HG03025 (cell line): ENCODE results near the gene MYO7B.
"Not testable (repeated sequence)": the region's sequence is repeated elsewhere in the genome, so short reads cannot be mapped to it uniquely, and the experiment has no call there.

Experiments used
- ATAC-seq: cut with Tn5 transposase; IDR thresholded peaks from one replicate; pipeline ENCODE4 v1.9.1; 2021; ENCODE audit warnings: mild to moderate bottlenecking, moderate library complexity; ENCODE audit not compliant: unreplicated experiment, low FRiP score

The MYO7B gene

GRCh38 chr2:127523269-127523939 lies 12.1 kb upstream of the MYO7B start:
- no peak for ATAC-seq

DNA sequence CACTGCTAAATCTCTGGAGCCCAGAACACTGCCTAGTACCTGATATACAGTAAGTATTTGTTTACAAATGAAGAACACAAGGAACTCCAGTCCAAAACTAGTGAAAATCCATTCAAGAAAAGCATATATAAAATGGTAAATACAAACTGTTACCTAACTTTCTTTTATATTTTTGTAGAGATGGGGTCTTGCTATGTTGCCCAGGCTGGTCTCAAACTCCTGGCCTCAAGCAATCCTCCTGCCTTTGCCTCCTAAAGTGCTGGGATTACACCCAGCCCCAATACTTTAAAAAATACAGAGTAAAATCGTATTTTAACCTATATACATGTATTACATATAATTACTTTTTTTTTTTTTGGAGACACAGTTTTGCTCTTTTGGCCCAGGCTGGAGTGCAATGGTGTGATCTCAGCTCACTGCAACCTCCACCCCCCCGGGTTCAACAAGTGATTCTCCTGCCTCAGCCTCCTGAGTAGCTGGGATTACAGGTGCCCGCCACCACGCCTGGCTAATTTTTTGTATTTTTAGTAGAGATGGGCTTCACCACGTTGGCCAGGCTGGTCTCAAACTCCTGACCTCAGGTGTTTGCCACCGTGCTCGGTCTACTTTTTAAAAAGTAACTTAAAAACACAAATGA lies 11.2 kb upstream of the MYO7B start:
- not testable (repeated sequence) for ATAC-seq

DNA sequence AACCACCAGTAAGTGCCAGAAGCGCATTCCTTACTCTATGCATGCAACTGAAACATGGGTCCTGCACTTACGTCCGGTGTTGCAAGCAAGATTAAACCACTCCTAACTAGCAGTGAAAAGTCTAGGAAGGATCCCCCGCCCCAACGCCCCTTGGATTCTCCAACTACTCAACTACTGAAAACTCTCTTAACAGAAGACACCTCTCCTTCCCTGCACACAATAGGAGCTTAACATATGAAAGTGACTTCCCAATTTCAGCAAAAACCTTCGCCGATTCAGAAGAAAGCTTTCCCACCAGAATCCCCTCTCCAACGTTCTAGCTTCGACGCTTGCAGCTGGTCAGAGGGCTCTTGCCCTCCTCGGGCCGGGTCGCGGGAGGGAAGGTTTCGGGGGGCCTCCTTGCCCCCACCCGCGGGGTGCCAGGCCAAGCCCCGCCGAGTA lies 9.8 kb upstream of the MYO7B start:
- ATAC-seq = peak; percentile 12

GRCh38 chr2:127526132-127527000 lies 9.1 kb upstream of the MYO7B start, which contains the start of gene IWS1:
IWS1 (minus strand) TSS chr2:127526489; CDS start chr2:127526208, 281 bp downstream.
- peak; percentile 86 for ATAC-seq

- ATAC-seq = peak; percentile 3
Observed at GRCh38 chr2:127527001-127527804, 8.3 kb upstream of the MYO7B start.

DNA sequence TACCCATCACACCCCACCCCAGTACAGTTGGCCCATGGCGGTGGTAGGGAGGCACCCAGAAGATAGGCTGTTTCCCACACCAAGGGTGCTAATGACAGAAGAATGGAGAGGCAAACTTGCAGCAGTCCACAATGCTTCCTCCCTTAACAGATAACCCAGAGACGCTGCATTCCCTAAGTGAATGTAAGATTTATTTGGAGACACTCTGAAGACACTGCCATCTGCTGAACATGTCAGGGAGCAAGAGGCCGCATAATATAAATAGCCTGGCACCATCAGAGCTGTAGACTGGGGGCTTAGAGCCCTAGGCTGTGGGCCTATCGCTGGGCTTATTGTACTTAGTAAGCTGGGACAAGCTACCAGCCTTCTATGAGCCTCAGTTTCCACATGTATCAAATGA lies 7.0 kb upstream of the MYO7B start:
- no peak for ATAC-seq

DNA sequence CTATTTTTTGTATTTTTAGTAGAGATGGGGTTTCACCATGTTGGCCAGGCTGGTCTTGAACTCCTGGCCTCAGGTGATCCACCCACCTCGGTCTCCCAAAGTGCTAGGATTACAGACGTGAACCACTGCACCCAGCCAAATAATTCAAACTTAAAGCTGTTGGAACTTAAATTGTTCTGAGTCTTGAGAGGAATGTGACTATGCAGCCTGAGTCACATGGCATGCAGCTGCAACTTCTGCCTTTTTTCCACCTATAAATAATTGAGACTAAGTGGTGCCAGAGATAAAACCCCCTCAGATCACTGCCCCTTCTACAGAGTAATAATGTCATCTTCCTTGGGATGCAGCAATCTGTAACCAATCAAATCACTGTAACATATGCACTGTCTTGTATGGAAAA lies 6.1 kb upstream of the MYO7B start:
- not testable (repeated sequence) for ATAC-seq

DNA sequence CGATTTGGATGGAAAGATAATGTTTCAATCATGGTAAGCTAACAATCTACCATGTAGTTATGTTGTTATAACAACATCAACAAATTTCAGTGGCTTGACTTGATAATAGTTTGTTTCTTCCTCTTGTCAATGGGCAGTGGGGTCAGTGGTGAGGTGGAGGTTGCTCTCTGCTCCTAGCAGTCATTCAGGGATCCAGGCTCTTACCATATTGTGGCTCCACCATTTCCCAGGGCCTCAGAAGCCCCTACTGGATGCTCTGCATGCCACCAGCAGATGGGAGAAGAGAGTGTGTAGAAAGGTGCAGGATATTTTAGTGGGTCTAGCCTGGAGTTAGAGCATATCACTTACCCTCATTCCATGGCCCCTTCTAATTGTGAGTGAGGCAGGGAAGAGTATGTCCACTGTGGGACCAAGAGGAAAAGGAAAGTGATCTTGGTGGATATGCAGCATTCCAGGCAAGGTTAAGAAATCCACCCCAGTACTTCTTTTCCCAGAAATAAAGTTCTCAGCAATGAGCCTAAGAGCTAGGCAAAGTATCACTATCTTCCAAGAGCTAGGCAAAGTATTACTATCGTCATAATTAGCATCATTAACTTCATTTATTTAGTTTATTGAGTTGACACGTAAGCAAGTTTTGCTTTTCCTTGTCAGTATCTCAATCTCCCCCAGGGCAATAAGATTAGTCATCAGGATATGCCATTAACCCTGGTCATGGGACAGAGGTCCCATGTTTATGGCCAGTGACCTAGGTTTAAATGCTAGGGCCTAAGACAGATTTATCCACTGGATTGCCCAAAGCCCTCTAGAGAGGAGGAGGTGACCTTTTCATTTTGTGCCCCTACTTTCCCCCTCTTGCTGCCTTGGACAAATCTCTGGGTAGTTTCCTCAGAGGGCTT lies 5.0 kb upstream of the MYO7B start:
- no peak for ATAC-seq

GRCh38 chr2:127531221-127531648 lies 4.2 kb upstream of the MYO7B start:
- no peak for ATAC-seq

DNA sequence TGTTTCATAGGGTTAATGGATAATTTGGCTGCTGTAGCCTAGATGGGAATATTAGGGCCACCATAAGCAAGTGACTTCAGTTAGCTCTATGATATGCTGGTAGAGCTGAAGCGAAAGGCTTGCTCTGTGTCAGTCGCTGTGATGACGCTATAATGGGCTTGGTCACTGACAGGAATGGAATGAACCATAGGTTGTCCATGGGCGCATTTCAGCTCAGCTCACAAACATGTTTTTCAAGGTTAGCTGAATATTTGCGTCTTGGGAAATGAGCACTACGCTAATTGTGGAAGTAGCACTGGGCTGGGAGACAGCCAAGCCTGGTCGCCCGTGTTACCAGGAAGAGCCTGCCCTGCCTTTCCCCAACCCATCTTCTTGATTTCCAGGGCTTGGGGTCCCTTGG lies 3.2 kb upstream of the MYO7B start:
- no peak for ATAC-seq

DNA sequence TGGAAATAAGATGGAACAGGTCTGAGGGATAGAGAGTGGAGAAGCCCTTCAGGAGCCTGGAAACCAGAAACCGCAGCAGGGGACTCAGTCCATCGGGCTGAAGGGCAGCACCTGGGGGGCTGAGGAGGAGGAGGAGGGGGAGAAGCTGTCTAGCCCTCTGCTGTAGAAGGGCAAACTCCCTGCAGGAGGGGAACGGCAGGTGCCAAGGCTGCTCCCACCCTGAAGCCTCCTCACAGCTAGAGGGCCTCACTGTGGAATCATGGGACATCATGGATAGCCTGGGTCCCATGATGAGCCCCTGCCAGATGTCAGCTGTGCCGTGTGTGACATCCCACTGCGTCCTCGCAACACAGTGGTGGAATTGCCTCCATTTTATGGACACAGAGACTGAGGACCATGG lies 435 bp downstream of the MYO7B start:
- no peak for ATAC-seq

DNA sequence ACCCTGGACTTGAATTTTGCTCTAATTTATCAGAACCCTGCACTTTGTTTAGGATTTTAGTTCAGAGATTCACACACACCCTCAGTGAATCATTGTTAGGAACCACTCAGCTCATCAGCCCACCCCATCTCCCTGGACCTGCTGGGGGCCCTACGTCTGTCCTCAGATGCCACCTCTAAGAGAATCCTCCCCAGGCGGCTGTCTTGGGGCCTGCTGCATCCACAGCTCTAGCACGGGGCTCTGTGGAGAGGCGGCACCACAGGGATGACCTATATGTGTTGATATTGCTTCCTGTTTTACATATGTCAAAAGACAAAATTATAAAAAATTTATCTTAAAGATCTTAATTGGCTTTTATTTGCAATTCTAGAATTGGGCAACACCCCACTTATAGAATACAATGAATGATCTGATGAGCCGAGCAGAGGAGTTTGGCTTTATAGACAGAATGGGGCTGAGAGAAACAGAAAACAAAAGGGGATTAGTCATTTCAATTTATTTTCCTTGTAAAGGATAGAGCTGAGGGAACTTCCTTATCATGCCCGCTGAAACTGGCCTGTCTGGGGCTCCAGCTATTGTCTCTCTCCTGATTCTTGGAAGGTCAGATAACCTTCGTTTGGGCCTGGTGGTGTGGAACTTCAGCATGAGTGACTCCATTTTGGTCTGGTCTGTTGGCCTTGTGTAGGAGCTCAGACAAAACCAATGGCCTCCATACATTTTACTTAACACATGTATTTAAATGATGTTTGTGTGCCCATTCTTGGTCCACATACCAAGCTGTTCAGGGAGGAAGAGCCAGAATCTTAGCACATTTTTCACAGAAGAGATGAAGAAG lies 1.4 kb downstream of the MYO7B start:
- ATAC-seq = no peak

DNA sequence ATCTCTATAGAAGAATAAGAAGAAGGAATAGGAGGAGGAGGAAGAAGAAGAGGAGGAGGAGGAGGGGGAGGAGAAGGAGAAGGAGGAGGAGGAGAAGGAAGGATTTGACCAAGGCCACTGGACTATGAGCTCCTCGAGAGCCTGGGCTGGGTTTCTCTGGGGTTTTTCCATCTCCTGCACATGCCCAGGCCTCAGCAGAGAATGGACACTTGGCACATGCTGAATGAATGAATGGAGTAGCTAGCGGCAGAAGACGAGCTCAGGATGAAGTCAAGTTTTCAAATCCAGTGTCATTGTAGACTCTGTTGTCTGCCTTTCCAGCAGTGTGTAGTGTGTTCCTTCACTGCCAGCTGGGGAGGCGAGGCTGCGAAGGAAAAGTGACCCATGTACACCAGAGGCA lies 2.2 kb downstream of the MYO7B start:
- ATAC-seq = no peak

DNA sequence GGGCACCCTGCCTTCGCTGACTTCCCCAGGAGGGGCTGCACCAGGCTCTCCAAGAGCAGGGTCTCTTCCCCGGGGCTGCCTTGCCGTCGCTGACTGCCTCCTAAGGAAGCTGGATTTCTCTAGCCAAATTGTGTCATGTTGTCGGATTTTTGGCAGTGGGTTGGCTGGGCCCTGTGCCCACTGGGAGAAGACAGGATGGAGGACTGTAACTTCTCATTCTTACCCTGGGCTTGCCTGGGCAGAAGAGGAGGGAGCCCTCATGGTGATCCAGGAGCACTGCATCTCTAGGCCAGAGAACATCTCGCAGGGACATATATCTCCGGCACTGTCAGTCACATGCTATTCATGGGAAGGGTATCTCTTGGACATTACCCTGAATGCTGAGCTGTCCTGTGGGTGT lies 6.3 kb downstream of the MYO7B start:
- no peak for ATAC-seq

DNA sequence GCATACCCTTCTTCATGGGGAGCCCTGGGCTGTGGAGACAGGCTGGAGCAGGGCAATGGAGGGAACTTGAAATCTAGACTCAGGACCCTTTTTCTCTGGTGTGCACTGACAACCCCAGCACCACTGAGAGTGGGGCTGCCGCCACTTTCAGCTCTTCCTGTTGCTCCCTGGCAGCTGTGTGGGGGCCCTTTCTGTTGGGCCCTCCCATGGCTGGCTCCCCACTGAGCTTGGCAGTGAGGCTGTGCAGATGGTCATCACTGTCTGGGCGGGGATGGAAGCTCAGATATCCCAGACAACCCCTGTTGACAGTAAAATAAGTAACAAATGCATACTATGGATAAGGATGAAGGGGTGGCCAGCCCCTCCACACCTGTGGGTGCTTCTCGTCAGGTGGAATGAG lies 6.7 kb downstream of the MYO7B start:
- ATAC-seq = no peak

DNA sequence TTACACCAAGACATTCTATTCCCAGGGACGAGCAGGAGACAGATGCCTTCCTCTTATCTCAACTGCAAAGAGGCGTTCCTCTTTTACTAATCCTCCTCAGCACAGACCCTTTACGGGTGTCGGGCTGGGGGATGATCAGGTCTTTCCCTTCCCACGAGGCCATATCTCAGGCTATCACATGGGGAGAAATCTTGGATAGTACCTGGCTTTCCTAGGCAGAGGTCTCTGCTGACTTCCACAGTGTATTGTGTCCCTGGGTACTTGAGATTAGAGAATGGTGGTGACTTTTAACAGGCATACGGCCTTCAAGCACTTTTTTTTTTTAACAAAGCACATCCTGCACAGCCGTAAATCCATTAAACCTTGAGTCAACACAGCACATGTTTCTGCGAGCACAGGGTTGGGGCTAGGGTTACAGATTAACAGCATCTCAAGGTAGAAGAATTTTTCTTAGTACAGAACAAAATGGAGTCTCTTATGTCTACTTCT lies 7.6 kb downstream of the MYO7B start:
- ATAC-seq = not testable (repeated sequence)

GRCh38 chr2:127545189-127545588 lies 9.7 kb downstream of the MYO7B start:
- ATAC-seq = no peak

DNA sequence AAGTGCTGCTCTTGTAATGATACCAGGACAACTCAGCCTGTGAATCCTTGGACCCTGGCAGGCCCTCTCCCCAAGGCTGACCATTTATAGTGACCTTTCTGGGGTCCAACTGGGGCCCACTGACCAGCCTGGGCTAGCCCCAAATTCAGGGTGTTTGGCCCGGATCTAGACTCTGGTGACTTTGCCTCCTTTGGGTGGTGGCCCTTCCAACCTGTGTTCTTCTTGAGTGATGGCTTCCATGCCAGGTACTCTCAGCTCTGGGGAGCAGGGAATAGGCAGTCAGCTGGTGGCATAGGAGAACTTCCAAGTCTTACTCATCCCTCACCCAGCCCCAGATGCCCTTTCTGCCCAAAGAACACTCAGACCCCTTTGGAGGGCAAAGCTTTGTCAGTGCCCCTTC lies 10.3 kb downstream of the MYO7B start:
- ATAC-seq = no peak
